Uterus (tissue), 2 donors: ENCODE data around the gene RRP8.

Experiments
- CTCF ChIP-seq, 4 experiments: fragments of 200-600 bp in 2 of 4; fragments of 450-650 bp in 2 of 4; sonication (generic) in 2 of 4; IDR thresholded peaks; one replicate each; pipeline ENCODE4 v1.5.1; 2016 to 2019; ENCODE audit warnings: antibody characterized with exemption in 4 of 4, mild to moderate bottlenecking in 2 of 4, moderate library complexity in 1 of 4
- POLR2A ChIP-seq, 2 donors: fragments of 450-650 bp; IDR thresholded peaks; one replicate each; pipeline ENCODE4 v1.6.1; 2016; ENCODE audit warnings: antibody characterized with exemption in 2 of 2, mild to moderate bottlenecking in 1 of 2, moderate library complexity in 1 of 2

DNA sequence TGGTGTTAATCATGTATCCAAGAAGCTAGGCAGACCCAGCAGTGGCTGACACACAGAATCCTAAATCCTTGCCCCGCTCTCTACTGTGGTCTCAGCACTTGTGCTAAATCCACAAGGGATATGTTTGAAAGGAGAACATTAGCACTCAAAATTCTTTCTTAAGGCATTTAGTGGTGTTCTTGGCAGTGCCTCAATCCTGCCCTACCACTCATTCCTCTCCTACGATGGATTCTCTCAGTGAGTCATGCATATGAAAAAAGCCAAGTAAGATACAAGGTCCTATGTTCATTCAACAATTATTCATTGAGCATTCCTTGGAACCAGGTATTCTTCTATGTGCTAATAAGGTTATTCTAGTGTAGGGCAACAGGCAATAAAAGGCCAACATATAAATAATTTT lies 31.2 kb downstream of the RRP8 start:
- no peak for TF ChIP-seq CTCF (IDR thresholded peaks at IDR 0.05)
- no peak for TF ChIP-seq POLR2A (IDR thresholded peaks at IDR 0.05)
